GM18951 (cell line): Measurements from ENCODE around the gene ANGPTL1.
"Not testable (repeated sequence)": the region's sequence is repeated elsewhere in the genome, so short reads cannot be mapped to it uniquely, and the experiment has no call there.

Experiments used
- POLR2A ChIP-seq: IDR thresholded peaks from 4 replicates; pipeline ENCODE4 v1.6.1; 2011; ENCODE audit warnings: mild to moderate bottlenecking; ENCODE audit not compliant: insufficient read length, insufficient read depth; ENCODE audit errors: extremely low read depth
- in situ Hi-C: fragments of 300-500 bp; cut with MboI; formaldehyde crosslinking; loops from one replicate; pipeline ENCODE4 v1.12.0; 2022; ENCODE audit warnings: low sequenced_read_pairs, mixed read lengths, inconsistent platforms; ENCODE audit not compliant: unreplicated experiment

ANGPTL1 gene

GRCh38 chr1:178881950-178882349 is 11.1 kb upstream of the ANGPTL1 start:
- TF ChIP-seq POLR2A, result no peak
- in situ Hi-C loops, result no loop called here

GRCh38 chr1:178877896-178878295 is 7.0 kb upstream of the ANGPTL1 start:
- TF ChIP-seq POLR2A, result no peak
- in situ Hi-C loops, result no loop called here

GRCh38 chr1:178875936-178876335 is 5.1 kb upstream of the ANGPTL1 start:
- no peak for TF ChIP-seq POLR2A
- in situ Hi-C loops, result no loop called here

- TF ChIP-seq POLR2A, result no peak
- in situ Hi-C loops, result no loop called here
Measured at GRCh38 chr1:178874966-178875365, 4.1 kb upstream of the ANGPTL1 start.

- in situ Hi-C loops, result no loop called here
- no peak for TF ChIP-seq POLR2A
Measured at GRCh38 chr1:178871551-178872320, 859 bp upstream of the ANGPTL1 start.

GRCh38 chr1:178870221-178870620 is 656 bp downstream of the ANGPTL1 start:
- no peak for TF ChIP-seq POLR2A
- in situ Hi-C loops, result no loop called here

GRCh38 chr1:178869119-178869697 is 1.7 kb downstream of the ANGPTL1 start:
- in situ Hi-C loops, result no loop called here
- TF ChIP-seq POLR2A, result no peak

GRCh38 chr1:178868706-178869105 is 2.2 kb downstream of the ANGPTL1 start:
- TF ChIP-seq POLR2A, result no peak
- in situ Hi-C loops, result no loop called here

GRCh38 chr1:178867670-178868069 is 3.2 kb downstream of the ANGPTL1 start:
- no peak for TF ChIP-seq POLR2A
- in situ Hi-C loops, result no loop called here

- no peak for TF ChIP-seq POLR2A
- in situ Hi-C loops, result no loop called here
Measured at GRCh38 chr1:178864326-178864725, 6.6 kb downstream of the ANGPTL1 start.

GRCh38 chr1:178862864-178863263 is 8.0 kb downstream of the ANGPTL1 start:
- no peak for TF ChIP-seq POLR2A
- in situ Hi-C loops, result no loop called here

GRCh38 chr1:178862416-178862815 is 8.5 kb downstream of the ANGPTL1 start:
- in situ Hi-C loops, result no loop called here
- TF ChIP-seq POLR2A, result no peak

- TF ChIP-seq POLR2A, result no peak
- in situ Hi-C loops, result no loop called here
Measured at GRCh38 chr1:178857126-178857525, 13.8 kb downstream of the ANGPTL1 start.

- in situ Hi-C loops, result no loop called here
- no peak for TF ChIP-seq POLR2A
Measured at GRCh38 chr1:178849918-178850317, 21.0 kb downstream of the ANGPTL1 start.

- in situ Hi-C loops, result not testable (repeated sequence)
Measured at GRCh38 chr1:178847919-178848318, 23.0 kb downstream of the ANGPTL1 start.
